GM21723 (cell line): ENCODE results near the gene TADA2A.

Experiments used
- ATAC-seq: cut with Tn5 transposase; IDR thresholded peaks from one replicate; pipeline ENCODE4 v1.9.1; 2021; ENCODE audit warnings: mild to moderate bottlenecking, moderate library complexity; ENCODE audit not compliant: unreplicated experiment

The TADA2A gene

GRCh38 chr17:37458805-37459204, 52.1 kb downstream of the TADA2A start:
- no peak for ATAC-seq

DNA sequence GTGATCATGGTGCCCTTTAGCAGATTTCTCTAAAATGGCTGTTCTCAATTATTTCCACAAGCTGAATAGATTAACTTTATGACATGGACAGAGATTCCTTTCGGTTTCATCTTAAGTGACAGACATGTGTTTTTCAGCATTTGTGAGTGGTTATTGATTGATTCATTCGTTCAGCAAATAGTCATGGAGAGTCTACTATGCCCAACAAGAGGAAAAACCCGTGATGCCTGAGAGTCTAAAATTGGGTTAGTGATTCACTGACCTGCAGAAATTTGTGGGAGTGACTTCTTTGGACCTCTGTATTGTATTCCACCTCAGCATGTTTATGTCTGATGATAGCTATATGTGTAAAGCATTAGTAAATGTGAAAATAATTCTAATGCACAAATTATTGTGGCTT, 55.0 kb downstream of the TADA2A start:
- ATAC-seq: no peak

DNA sequence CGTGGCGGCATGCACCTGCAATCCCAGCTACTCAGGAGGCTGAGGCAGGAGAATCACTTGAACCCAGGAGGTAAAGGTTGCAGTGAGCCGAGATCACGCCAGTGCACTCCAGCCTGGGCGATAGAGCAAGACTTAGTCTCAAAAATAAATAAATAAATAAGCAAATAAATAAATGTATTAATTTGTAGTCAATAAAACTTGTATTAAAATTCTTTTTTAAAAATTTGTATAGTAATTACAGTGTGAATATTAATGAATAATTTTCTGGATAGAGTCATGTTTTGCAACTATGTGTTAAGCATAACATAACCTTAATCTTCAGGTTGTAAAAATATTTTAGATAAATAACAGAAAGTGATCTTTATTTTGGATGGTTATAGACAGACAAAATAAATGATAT, 55.8 kb downstream of the TADA2A start:
- no peak for ATAC-seq

GRCh38 chr17:37463039-37463438, 56.4 kb downstream of the TADA2A start:
- ATAC-seq: no peak

DNA sequence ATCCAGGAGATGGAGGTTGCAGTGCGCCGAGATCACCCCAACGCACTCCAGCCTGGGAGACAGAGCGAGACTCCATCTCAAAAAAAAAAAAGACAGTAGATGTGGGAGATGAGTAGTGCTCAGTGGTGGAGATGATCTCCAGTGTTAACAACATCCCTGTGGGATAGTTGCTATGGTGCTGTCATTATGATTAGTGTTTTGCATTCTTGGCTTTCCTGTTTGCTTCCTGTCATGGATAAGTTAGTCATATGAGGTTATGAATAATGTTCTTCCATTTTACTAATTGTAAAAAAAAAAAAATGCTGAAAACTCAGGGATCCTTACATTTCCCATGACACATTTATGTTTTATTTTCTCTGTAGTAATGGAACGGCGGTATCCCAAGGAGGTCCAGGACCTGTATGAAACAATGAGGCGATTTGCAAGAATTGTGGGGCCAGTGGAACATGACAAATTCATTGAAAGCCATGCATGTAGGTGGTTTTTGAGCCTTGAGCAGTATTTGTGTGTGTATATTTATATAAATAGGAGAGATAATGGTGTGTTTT, 58.5 kb downstream of the TADA2A start:
- no peak for ATAC-seq

DNA sequence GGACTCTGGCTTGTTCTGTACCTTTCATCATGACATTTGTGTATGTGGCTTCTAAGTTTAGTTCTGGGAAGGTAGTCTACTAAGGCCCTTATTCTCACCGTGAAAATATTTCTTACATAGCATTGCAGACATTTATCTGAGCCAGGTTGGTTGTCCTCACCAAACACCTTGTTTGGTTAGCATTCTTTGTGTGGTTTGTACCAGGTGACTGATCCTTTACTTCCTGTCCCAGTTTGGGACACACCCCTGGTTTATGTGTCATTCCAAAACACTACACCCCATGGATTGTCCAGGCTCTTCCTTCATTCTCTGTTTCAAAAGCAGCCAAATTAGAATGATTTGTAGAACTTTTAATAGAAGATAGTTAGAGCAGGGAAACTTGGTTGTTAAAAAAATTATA, 59.8 kb downstream of the TADA2A start:
- ATAC-seq: no peak

DNA sequence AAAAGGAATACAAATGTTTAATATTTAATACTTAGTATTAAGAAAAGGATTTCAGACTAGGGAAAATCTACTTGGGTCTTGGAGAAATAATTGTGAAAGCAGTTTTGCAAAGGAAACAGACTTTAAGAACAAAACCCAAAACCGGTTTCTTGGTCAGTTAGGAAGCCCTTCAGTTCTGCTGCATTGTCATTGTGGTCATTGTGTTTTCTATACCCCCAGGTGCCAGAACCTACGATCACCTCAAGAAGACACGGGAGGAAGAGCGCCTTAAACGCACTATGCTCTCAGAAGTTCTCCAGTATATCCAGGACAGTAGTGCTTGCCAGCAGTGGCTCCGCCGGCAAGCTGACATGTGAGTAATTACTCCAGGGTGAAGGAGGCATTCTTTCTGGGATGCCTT, 63.5 kb downstream of the TADA2A start:
- no peak for ATAC-seq

GRCh38 chr17:37475731-37476420, 69.2 kb downstream of the TADA2A start:
- no peak for ATAC-seq

GRCh38 chr17:37476431-37477120, 69.9 kb downstream of the TADA2A start:
- no peak for ATAC-seq

- no peak for ATAC-seq
These were observed 71.5 kb downstream of the TADA2A start for GRCh38 chr17:37478187-37478586.

DNA sequence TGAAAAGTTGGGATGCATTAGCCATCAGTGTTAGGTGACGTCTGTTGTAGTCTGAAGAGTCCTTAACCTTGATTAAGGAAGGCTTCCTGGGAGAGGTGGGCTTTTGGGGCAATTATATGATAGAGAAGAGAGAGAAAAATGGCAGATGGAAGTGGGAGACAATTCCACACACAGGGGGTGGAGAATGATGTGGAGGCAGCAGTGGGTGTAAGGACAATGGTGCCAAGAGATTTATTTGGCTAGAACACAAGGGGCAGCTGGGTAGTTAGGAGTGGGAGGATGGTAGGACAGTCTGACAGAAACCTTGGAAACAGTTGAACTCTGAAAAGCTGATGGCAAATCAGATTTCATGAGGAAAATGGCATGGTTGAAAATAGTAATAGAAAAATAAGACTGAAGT, 72.3 kb downstream of the TADA2A start:
- ATAC-seq: no peak

DNA sequence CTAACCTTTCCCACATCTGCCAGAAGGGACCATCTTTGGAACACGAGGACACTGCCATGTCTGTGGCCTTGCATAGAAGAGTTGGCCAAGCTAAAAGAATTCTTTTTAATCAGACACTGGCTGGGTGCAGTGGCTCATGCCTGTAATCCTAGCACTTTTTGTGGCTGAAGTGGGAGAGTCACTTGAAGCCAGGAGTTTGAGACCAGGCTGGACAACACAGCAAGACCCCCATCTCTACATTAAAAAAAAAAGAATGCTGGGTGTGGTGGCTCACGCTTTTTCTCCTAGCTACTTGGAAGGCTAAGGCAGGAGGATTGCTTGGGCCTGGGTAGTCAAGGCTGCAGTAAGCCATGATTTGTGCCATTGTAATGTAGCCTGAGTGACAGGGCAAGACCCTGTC, 73.7 kb downstream of the TADA2A start:
- no peak for ATAC-seq

- ATAC-seq: no peak
These were observed 74.4 kb downstream of the TADA2A start for GRCh38 chr17:37481001-37481665.

- no peak for ATAC-seq
These were observed 76.8 kb downstream of the TADA2A start for GRCh38 chr17:37483311-37484039.

- ATAC-seq: no peak
These were observed 79.4 kb downstream of the TADA2A start for GRCh38 chr17:37485938-37486570.

- ATAC-seq: no peak
These were observed 81.4 kb downstream of the TADA2A start for GRCh38 chr17:37488009-37488604.

- peak; percentile 22 for ATAC-seq
These were observed 82.0 kb downstream of the TADA2A start for GRCh38 chr17:37488607-37489196.

- peak; percentile 60 for ATAC-seq
These were observed 82.7 kb downstream of the TADA2A start, which contains the start of gene DUSP14 for GRCh38 chr17:37489197-37490001. TSS of gene DUSP14 (plus strand) at chr17:37489891. CDS start at chr17:37512273, 22,382 bp downstream.

- peak; percentile 56 for ATAC-seq
These were observed 83.4 kb downstream of the TADA2A start for GRCh38 chr17:37490022-37490587.
